CD4-positive, alpha-beta T cell (primary cell): ENCODE data around the gene PTPRC. TPM values are rescaled to one million over a fixed set of nuclear protein-coding genes. Genes with fewer than 3 reads are reported as not detected.
A peak's percentile ranks its signal among the peaks of the same experiment; 100 is the strongest.

Source experiments
- ATAC-seq: fragments of 200-7000 bp; cut with Tn5 transposase; one replicate; pipeline ENCODE4 v1.10.0; 2022; ENCODE audit warnings: mild to moderate bottlenecking; ENCODE audit not compliant: poor library complexity
- CTCF ChIA-PET: fragments of 350-600 bp; sonication (Branson Sonifier 250); formaldehyde crosslinking; loops from one replicate; lab custom pipeline; 2021; ENCODE audit warnings: antibody characterized with exemption, inconsistent platforms; lab: Charles Lee
- POLR2A ChIA-PET: fragments of 350-600 bp; sonication (Branson Sonifier 250); formaldehyde crosslinking; loops from one replicate; lab custom pipeline; 2021; ENCODE audit warnings: antibody characterized with exemption, inconsistent platforms; lab: Charles Lee
- DNase-seq, 14 experiments: peaks; one replicate each; pipeline ENCODE4 v3.0.0-alpha.2; 2013 to 2020; ENCODE audit warnings: mixed read lengths in 2 of 14
- H3K27ac ChIP-seq, 2 donors: one replicate each; pipeline versions ENCODE4 v1.5.1 to v1.7.0; 2013; ENCODE audit warnings: low read length in 2 of 2, low read depth in 1 of 2, mild to moderate bottlenecking in 1 of 2
- H3K27me3 ChIP-seq, 2 experiments: 1 replicate in 1 of 2; 2 replicates in 1 of 2; pipeline versions ENCODE4 v1.6.1 to v1.7.0; 2013; ENCODE audit warnings: low read length in 2 of 2, control low read depth in 1 of 2, mild to moderate bottlenecking in 1 of 2, moderate library complexity in 1 of 2; ENCODE audit not compliant: insufficient read depth in 2 of 2, control insufficient read depth in 1 of 2
- H3K36me3 ChIP-seq: one replicate; pipeline ENCODE4 v1.6.1; 2013; ENCODE audit warnings: low read length, control low read depth; ENCODE audit not compliant: insufficient read depth
- H3K4me1 ChIP-seq: one replicate; pipeline ENCODE4 v1.6.1; 2013; ENCODE audit warnings: low read length, control low read depth; ENCODE audit not compliant: insufficient read depth
- H3K4me3 ChIP-seq: one replicate; pipeline ENCODE4 v1.5.1; 2013; ENCODE audit warnings: mild to moderate bottlenecking, low read length, moderate library complexity
- H3K9me3 ChIP-seq, 2 experiments: 1 replicate in 1 of 2; 2 replicates in 1 of 2; pipeline versions ENCODE4 v1.6.1 to v1.7.0; 2013; ENCODE audit warnings: low read length in 2 of 2, mild to moderate bottlenecking in 2 of 2, control low read depth in 1 of 2, moderate library complexity in 1 of 2; ENCODE audit not compliant: control insufficient read depth in 1 of 2, insufficient read depth in 1 of 2
- H3K27ac Mint-ChIP-seq: one replicate; pipeline ENCODE4 v1.8.0; 2020; ENCODE audit warnings: mixed read lengths
- H3K27me3 Mint-ChIP-seq: one replicate; pipeline ENCODE4 v1.8.0; 2021; ENCODE audit warnings: mixed read lengths
- H3K36me3 Mint-ChIP-seq: one replicate; pipeline ENCODE4 v1.8.0; 2021; ENCODE audit warnings: low read depth, mixed read lengths
- H3K4me1 Mint-ChIP-seq: one replicate; pipeline ENCODE4 v1.8.0; 2021; ENCODE audit warnings: low read depth, mixed read lengths
- H3K4me3 Mint-ChIP-seq: one replicate; pipeline ENCODE4 v1.8.0; 2020; ENCODE audit warnings: mild to moderate bottlenecking, mixed read lengths
- H3K9me3 Mint-ChIP-seq: one replicate; pipeline ENCODE4 v1.8.0; 2020; ENCODE audit warnings: mixed read lengths
- intact Hi-C, 2 experiments: fragments of 100-400 bp; cut with DNase I in 1 of 2; cut with micrococcal nuclease in 1 of 2; formaldehyde crosslinking; loops; one replicate each; pipeline versions ENCODE4 v1.15.1 to v1.9.0; 2023 to 2025; cut with DNase I, micrococcal nuclease
- total RNA-seq, 174 experiments: library from RNA in 2 of 174; stranded (reverse) in 2 of 174; gene quantifications; one replicate each; pipeline ENCODE4 v1.2.3 and lab custom pipeline; 2021 to 2026
- TF ChIP-seq, protein P1 (sequence below): fragments of 200-600 bp; IDR thresholded peaks from one replicate; pipeline ENCODE4 v1.8.0; 2022; ENCODE audit warnings: antibody characterized with exemption, mild to moderate bottlenecking

PTPRC gene
- total RNA-seq, 2 experiments from 2014 or later, result 661 to 698 TPM

DNA sequence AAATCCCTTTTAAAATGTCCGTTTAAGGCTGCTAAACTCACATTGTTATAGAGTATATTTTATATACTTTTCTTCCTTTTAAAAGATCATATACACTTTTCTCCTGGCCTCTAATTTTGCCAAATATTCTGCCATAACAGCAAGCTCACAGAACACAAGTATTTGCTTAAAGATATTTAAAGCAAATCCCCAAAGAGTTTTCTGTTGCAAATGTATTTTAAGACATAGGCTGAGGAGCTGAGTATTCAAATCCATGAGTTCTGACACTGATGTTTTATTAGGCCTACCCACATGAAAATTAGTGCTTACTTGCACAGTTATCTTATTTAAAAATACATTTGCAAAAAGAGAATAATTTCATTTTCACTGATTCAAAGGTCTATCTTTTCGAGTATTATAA lies 1.7 kb upstream of the PTPRC start:
- H3K27ac ChIP-seq, result peak overlapping the region; percentile 59 to 77
- H3K4me1 ChIP-seq, result peaks cover 33% of the 10 kb centered on the region
- ATAC-seq (no peak), DNase-seq (no peak)
- H3K36me3 Mint-ChIP-seq, result peaks cover 33% of the 10 kb centered on the region
- H3K4me3 ChIP-seq, result peak overlapping the region; percentile 79
- ChIA-PET CTCF (interaction anchor here (1.0 to 3.9 kb wide), 4 partner anchors 12 to 49 kb away, joined by 3 to 29 read pairs (median 4); no protein-coding TSS in a partner anchor), POLR2A (interaction anchor here (0.7 to 8.5 kb wide), 15 partner anchors 9 to 117 kb away, joined by 3 to 268 read pairs (median 6); no protein-coding TSS in a partner anchor)
- peaks cover 63% of the 10 kb centered on the region for H3K4me1 Mint-ChIP-seq
- no peaks in the 10 kb centered on the region for H3K27me3 Mint-ChIP-seq
- intact Hi-C loops, result loop anchor here in 1 of 2 experiments (5.0 kb wide), 2 partner anchors 80 to 115 kb away; no protein-coding TSS in a partner anchor
- H3K27ac Mint-ChIP-seq, result peak overlapping the region; percentile 98
- H3K9me3 ChIP-seq, result no peaks in the 10 kb centered on the region
- peak overlapping the region; percentile 75 for H3K4me3 Mint-ChIP-seq
- no peaks in the 10 kb centered on the region for H3K27me3 ChIP-seq
- peaks cover 4% of the 10 kb centered on the region for H3K9me3 Mint-ChIP-seq
- H3K36me3 ChIP-seq, result peaks cover 6% of the 10 kb centered on the region
- TF ChIP-seq, protein P1, sequence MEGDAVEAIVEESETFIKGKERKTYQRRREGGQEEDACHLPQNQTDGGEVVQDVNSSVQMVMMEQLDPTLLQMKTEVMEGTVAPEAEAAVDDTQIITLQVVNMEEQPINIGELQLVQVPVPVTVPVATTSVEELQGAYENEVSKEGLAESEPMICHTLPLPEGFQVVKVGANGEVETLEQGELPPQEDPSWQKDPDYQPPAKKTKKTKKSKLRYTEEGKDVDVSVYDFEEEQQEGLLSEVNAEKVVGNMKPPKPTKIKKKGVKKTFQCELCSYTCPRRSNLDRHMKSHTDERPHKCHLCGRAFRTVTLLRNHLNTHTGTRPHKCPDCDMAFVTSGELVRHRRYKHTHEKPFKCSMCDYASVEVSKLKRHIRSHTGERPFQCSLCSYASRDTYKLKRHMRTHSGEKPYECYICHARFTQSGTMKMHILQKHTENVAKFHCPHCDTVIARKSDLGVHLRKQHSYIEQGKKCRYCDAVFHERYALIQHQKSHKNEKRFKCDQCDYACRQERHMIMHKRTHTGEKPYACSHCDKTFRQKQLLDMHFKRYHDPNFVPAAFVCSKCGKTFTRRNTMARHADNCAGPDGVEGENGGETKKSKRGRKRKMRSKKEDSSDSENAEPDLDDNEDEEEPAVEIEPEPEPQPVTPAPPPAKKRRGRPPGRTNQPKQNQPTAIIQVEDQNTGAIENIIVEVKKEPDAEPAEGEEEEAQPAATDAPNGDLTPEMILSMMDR, result no peak

DNA sequence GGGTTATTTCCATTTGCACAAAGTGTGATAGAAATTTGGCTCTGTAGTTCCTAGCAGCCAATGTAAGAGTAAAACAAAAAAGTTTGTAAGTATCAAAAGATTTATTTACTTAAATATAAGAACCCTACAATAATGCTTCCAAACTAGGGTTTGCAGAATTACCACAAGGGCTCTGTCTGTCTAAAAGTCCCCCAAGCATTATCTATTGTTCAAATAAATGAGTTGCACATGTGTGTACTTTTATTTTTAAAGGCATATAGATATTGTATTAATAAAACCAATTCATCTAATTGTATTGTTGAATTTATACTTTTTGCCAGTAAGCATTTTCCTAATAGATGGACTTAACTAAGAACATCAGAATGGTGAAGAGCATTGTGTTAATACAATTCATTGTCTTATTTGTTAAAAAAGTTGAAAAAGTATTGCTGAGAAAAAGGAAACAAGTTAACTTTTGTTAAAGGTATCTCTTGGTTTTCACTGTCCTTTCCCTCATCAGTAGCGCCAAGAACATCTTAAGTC lies 863 bp upstream of the PTPRC start:
- ATAC-seq, result no peak
- CTCF ChIA-PET, result interaction anchor here (0.9 to 3.9 kb wide), 3 partner anchors 14 to 48 kb away, joined by 3 to 29 read pairs (median 3); no protein-coding TSS in a partner anchor

DNA sequence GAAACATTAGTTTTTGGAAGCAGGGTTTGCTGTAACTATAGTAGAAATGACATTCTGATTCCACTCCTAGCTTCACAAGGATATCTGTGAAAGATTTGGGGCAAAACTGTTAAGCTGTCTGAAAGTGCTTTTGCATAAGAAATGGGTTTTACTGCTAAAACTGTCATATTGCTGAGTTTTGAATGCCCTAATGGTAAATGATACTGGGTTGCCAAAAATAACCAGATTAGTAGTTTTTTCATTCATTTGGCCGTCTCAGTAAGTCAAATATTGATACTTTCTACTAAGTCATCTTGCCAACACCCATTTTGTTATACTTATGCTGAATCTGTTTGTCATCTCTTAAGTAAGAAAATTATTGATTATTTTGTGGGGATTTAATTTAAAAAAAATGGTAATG lies 399 bp upstream of the PTPRC start:
- CTCF ChIA-PET, result interaction anchor here (0.9 to 3.9 kb wide), 4 partner anchors 15 to 48 kb away, joined by 3 to 29 read pairs (median 3); no protein-coding TSS in a partner anchor
- TF ChIP-seq, protein P1, result no peak
- peaks cover 62% of the 10 kb centered on the region for H3K4me1 Mint-ChIP-seq

More for the DNA sequence above, 863 bp upstream of the PTPRC start:
- Mint-ChIP-seq H3K4me3 (peak overlapping the region; percentile 95), H3K27me3 (no peaks in the 10 kb centered on the region), H3K36me3 (peaks cover 41% of the 10 kb centered on the region), H3K4me1 (peaks cover 64% of the 10 kb centered on the region), H3K27ac (peak overlapping the region; percentile 98), H3K9me3 (peaks cover 4% of the 10 kb centered on the region)
- TF ChIP-seq, protein P1, result no peak
- DNase-seq, result peak in 1 of 14 experiments; percentile 25
- Histone ChIP-seq H3K4me3 (peak overlapping the region; percentile 79), H3K27ac (peak overlapping the region; percentile 67 to 77), H3K36me3 (peaks cover 10% of the 10 kb centered on the region), H3K27me3 (no peaks in the 10 kb centered on the region), H3K4me1 (peaks cover 30% of the 10 kb centered on the region), H3K9me3 (no peaks in the 10 kb centered on the region)
- intact Hi-C loops, result loop anchor here in 1 of 2 experiments (5.0 kb wide), 2 partner anchors 81 to 116 kb away; no protein-coding TSS in a partner anchor
- POLR2A ChIA-PET, result interaction anchor here (0.5 to 8.5 kb wide), 13 partner anchors 11 to 733 kb away, joined by 3 to 268 read pairs (median 11); no protein-coding TSS in a partner anchor

More for the DNA sequence above, 399 bp upstream of the PTPRC start:
- Histone ChIP-seq H3K4me1 (peaks cover 26% of the 10 kb centered on the region), H3K27ac (peak overlapping the region; percentile 67 to 77), H3K9me3 (no peaks in the 10 kb centered on the region), H3K36me3 (peaks cover 14% of the 10 kb centered on the region), H3K4me3 (peak overlapping the region; percentile 79), H3K27me3 (no peaks in the 10 kb centered on the region)
- peak overlapping the region; percentile 98 for H3K27ac Mint-ChIP-seq
- no peaks in the 10 kb centered on the region for H3K27me3 Mint-ChIP-seq
- no peaks in the 10 kb centered on the region for H3K9me3 Mint-ChIP-seq
- H3K36me3 Mint-ChIP-seq, result peaks cover 46% of the 10 kb centered on the region
- DNase-seq (no peak), ATAC-seq (peak; percentile 8)
- peak overlapping the region; percentile 95 for H3K4me3 Mint-ChIP-seq
- POLR2A ChIA-PET, result interaction anchor here (0.5 to 8.5 kb wide), 18 partner anchors 12 to 733 kb away, joined by 3 to 268 read pairs (median 8); no protein-coding TSS in a partner anchor
- intact Hi-C loops, result loop anchor here in 1 of 2 experiments (5.0 kb wide), 2 partner anchors 81 to 116 kb away; no protein-coding TSS in a partner anchor
